Glutamatergic neuron (in vitro differentiated cells): Measurements from ENCODE around the gene GNAZ. TPM values are rescaled to one million over a fixed set of nuclear protein-coding genes. Genes with fewer than 3 reads are reported as not detected.

Experiments used
- DNase-seq: peaks from one replicate; pipeline ENCODE4 v3.0.0; 2022
- H3K27ac Mint-ChIP-seq: one replicate; pipeline ENCODE4 v1.8.0; 2020; ENCODE audit warnings: mild to moderate bottlenecking, mixed read lengths, inconsistent platforms; ENCODE audit not compliant: unreplicated experiment
- H3K27me3 Mint-ChIP-seq: one replicate; pipeline ENCODE4 v1.8.0; 2020; ENCODE audit warnings: mild to moderate bottlenecking, moderate library complexity, mixed read lengths, inconsistent platforms; ENCODE audit not compliant: unreplicated experiment
- H3K36me3 Mint-ChIP-seq: one replicate; pipeline ENCODE4 v1.8.0; 2020; ENCODE audit warnings: mild to moderate bottlenecking, mixed read lengths, inconsistent platforms; ENCODE audit not compliant: unreplicated experiment
- H3K4me1 Mint-ChIP-seq: one replicate; pipeline ENCODE4 v1.8.0; 2020; ENCODE audit warnings: mild to moderate bottlenecking, low read depth, mixed read lengths, inconsistent platforms; ENCODE audit not compliant: unreplicated experiment
- H3K4me3 Mint-ChIP-seq: one replicate; pipeline ENCODE4 v1.8.0; 2020; ENCODE audit warnings: mild to moderate bottlenecking, mixed read lengths, inconsistent platforms; ENCODE audit not compliant: unreplicated experiment
- H3K9me3 Mint-ChIP-seq: one replicate; pipeline ENCODE4 v1.8.0; 2020; ENCODE audit warnings: mild to moderate bottlenecking, moderate library complexity, mixed read lengths, inconsistent platforms; ENCODE audit not compliant: unreplicated experiment
- CTCF ChIP-seq: fragments of 200-600 bp; sonication (generic); IDR thresholded peaks from one replicate; pipeline ENCODE4 v1.5.0; 2021; ENCODE audit not compliant: partially characterized antibody, unreplicated experiment
- total RNA-seq: library from RNA; stranded (reverse); fragmentation: NEBNext Ultra II Directional; extraction: Animal tissue kit (Norgen Biotek cat#: 25700); gene quantifications from one replicate; pipeline ENCODE4 v1.2.1, GENCODE V29; 2021; ENCODE audit not compliant: unreplicated experiment

GNAZ gene
- total RNA-seq, 1 donor from 2014 or later: 82.5 TPM

DNA sequence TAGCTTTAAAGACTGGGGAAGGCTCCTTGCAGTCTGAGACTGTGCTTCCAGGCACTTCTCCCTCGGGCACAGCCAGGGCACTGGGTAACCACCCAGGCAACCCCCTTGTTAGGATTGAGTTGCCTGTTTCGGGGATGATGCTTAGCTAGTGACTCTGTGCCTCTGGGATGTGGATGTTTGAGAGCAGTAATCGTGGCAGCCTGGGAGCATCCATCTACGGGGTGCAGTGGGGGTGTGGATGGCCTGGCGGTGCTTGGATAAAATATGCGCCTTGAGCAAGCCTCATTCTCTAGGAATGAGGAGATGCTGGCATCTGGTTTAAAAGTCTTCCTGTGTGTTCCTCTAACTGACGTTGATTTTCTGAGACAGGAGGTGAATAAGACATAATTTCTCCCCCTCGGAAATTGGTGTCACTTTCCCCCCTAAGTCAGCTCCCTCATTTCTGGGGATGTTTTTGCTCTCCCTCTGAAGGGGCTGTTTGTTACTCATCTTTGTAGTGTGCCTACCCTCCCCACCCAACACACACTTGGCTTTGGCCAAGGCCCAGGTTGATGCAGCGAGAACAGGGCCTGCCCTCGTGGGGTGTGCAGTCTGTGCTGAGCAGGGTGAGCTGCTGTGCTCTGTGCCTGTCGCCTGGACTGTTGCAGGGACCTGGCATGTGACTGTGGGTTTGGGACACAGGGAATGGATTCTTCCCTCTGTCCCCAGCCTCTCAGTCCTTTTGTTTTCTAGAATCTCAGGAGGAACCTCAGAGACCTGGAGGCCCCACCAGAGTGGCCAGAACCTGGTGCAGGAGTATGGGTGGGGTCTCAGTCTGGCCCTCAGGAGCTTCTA is 2.0 kb downstream of the GNAZ start:
- H3K4me1 Mint-ChIP-seq: peaks cover 34% of the 10 kb centered on the region
- peak overlapping the region; percentile 97 for H3K4me3 Mint-ChIP-seq
- no peak for TF ChIP-seq CTCF
- H3K36me3 Mint-ChIP-seq: peaks cover 4% of the 10 kb centered on the region
- DNase-seq: peak; percentile 23
- peaks cover 20% of the 10 kb centered on the region for H3K27me3 Mint-ChIP-seq
- peak overlapping the region; percentile 96 for H3K27ac Mint-ChIP-seq
- peaks cover 16% of the 10 kb centered on the region for H3K9me3 Mint-ChIP-seq

DNA sequence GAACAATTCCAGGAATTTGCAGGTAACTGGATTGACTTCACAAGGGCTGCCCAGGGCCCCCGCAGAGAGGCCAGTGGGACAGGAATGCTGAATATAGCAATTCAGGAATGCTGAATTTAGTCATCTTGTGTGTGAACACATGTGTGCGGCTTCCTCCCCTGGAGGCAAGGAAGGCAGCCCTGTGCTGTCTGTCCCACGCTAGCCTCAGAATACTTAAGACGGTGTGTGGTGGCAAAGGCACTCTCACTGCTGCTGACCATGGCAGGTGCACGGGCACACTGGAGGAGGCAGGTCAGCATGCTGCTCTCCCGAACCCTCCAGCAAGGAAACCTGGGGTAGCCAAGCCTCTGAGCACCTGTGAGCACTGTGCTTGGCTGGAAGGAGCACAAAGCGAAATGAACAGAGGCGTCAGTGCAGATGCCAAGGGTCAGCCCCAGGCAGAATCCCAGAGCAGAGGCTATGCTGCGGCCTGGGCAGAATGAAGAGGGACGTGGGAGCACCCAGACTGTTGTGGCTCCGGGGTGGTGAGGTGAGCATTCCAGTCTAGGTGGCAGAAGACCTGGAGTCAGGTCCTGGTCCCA is 2.7 kb downstream of the GNAZ start:
- peaks cover 13% of the 10 kb centered on the region for H3K9me3 Mint-ChIP-seq
- DNase-seq: peak; percentile 9
- peak overlapping the region; percentile 97 for H3K4me3 Mint-ChIP-seq
- no peak overlapping the region for H3K27ac Mint-ChIP-seq
- TF ChIP-seq CTCF: no peak
- peaks cover 31% of the 10 kb centered on the region for H3K4me1 Mint-ChIP-seq
- H3K36me3 Mint-ChIP-seq: peaks cover 4% of the 10 kb centered on the region
- peaks cover 20% of the 10 kb centered on the region for H3K27me3 Mint-ChIP-seq

DNA sequence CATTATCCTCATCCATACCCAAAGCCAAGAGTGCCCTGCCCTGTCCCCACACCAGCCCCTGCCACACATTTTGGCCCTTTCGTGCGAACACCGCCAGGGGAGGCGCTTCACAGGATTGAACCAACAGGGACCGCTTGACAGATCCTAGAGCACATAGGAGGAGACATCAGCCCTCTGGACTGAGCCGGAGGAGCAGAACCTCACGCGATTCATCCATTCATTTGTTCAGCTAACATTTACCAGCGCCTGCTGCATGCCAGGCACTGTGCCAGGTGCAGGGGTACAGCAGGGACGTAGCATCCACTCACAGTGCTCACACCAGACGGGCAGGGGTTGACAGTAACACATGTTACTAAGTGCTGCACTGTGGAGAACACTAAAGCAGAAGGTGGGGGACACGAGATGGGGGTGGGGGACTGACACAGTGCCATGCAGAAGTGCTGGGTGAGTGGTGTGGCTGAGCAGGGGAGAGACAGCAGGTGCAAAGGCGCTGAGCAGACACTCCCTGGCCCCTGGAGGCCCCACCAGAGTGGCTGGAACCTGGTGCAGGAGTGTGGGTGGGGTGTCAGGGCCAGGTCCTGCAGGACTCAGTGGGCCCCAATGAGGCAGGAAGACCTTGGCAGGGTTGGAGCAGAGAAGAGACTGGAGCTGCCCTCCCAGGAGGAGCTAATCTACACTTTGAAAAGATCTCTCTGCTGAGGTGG is 3.4 kb downstream of the GNAZ start:
- Mint-ChIP-seq H3K27ac (no peak overlapping the region), H3K36me3 (no peaks in the 10 kb centered on the region), H3K27me3 (peaks cover 20% of the 10 kb centered on the region), H3K9me3 (peaks cover 13% of the 10 kb centered on the region), H3K4me1 (peaks cover 29% of the 10 kb centered on the region), H3K4me3 (no peak overlapping the region)
- peak; percentile 10 for DNase-seq
- no peak for TF ChIP-seq CTCF

DNA sequence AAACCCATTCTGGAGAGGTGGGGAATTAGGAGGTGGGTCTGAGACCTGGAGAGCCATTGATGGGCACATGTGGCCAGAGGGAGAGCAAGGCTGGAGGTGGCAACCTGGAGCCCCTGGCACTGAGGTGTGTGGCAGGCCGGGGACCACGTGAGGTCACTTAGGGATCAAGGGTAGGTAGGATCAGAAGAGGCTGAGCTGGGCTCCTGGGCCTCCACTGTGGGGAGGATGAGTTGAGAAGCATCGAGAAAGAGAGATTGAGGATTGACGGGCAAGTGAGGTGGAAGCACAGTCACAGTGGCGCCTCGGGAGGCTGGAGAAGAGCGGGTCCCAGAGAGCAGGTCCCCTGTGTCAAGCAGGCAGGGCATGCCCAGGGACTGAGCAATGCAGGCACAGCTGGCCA is 4.1 kb downstream of the GNAZ start:
- no peak overlapping the region for H3K27ac Mint-ChIP-seq
- H3K36me3 Mint-ChIP-seq: no peaks in the 10 kb centered on the region
- H3K27me3 Mint-ChIP-seq: peaks cover 20% of the 10 kb centered on the region
- DNase-seq: peak; percentile 7
- no peak for TF ChIP-seq CTCF
- peaks cover 11% of the 10 kb centered on the region for H3K9me3 Mint-ChIP-seq
- no peak overlapping the region for H3K4me3 Mint-ChIP-seq
- peaks cover 35% of the 10 kb centered on the region for H3K4me1 Mint-ChIP-seq
